Measurements from ENCODE around the gene PDE11A. TPM values are rescaled to one million over a fixed set of nuclear protein-coding genes. Genes with fewer than 3 reads are reported as not detected.

PDE11A gene
- total RNA-seq, 4 donors from 2014 or later = under 0.01 to 0.58 (median under 0.01) TPM; not detected in 1

DNA sequence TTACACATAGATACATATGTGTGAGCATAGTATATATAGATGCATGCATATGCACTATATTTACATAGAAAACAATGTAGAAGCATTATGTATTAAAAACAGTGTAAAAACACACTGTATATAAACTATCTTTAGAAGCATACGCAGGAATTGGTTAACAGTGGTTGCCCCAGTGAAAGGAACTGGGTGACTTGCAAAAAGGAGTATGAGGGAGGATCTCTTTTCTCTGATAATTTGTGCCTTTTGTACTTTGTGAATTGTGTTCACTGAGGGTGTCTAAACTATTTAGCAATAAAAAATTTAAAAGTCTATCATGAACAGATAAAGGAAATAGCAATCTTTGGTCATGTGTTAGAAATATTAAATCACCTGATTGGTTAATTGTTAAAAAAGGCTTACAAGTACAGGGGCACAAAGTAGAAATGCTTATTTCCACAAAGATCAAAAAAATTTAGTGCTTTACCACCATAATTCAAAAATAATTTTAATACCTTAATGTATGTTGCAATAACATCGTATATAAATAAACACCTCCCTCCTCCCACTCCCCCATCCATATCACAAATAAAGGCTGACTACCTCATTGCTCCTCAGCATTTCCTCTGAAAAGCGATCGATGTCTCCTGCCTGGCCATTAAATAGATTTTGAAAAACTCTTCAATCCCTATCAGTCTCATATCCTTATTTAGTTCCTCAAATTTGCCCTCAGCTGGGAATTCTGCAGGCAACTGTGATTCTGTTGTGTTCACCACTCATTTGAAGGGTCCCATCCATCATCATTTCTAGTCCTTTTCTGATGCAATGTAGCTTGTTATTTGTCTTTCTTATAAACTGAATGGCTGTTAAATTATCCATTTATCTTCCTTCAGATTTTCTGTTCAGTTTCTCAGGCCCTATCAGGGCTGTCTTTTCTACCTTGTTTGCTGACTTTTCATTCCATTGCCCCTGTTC lies 422.7 kb downstream of the PDE11A start:
- WGBS = 79% methylated on average over 4 of the region's 4 CpGs

GRCh38 chr2:177646791-177647190 lies 425.8 kb downstream of the PDE11A start:
- no peaks in the 10 kb centered on the region for H3K27me3 ChIP-seq
- intact Hi-C loops (cut with DNase I) = no loop called here
- no peak overlapping the region for H3K27ac ChIP-seq (replicated peaks in 1 of 4)
- TF ChIP-seq POLR2A (IDR thresholded peaks at IDR 0.05; ENCODE audit: low read depth) = no peak
- TF ChIP-seq POLR2AphosphoS5 (IDR thresholded peaks at IDR 0.05) = no peak
- TF ChIP-seq EP300 (IDR thresholded peaks at IDR 0.05) = no peak
- no peak for TF ChIP-seq CTCF (IDR thresholded peaks at IDR 0.05)
- no peak overlapping the region for H3K4me3 ChIP-seq
- no peaks in the 10 kb centered on the region for H3K36me3 ChIP-seq
- DNase-seq (ENCODE audit: extremely low spot score) = no peak
- no peaks in the 10 kb centered on the region for H3K4me1 ChIP-seq
- WGBS = 32% methylated on average over 1 of the region's 1 CpG
- H3K9me3 ChIP-seq = no peaks in the 10 kb centered on the region

More for the DNA sequence above, 422.7 kb downstream of the PDE11A start:
- H3K27me3 ChIP-seq = no peaks in the 10 kb centered on the region
- no peak for DNase-seq (ENCODE audit: extremely low spot score)
- H3K27ac ChIP-seq (replicated peaks in 1 of 4) = no peak overlapping the region
- no peaks in the 10 kb centered on the region for H3K9me3 ChIP-seq
- TF ChIP-seq CTCF (IDR thresholded peaks at IDR 0.05) (no peak), POLR2A (IDR thresholded peaks at IDR 0.05; ENCODE audit: low read depth) (no peak), POLR2AphosphoS5 (IDR thresholded peaks at IDR 0.05) (no peak), EP300 (IDR thresholded peaks at IDR 0.05) (no peak)
- H3K4me1 ChIP-seq = no peaks in the 10 kb centered on the region
- no peaks in the 10 kb centered on the region for H3K36me3 ChIP-seq
- intact Hi-C loops (cut with DNase I) = no loop called here
- no peak overlapping the region for H3K4me3 ChIP-seq

- Histone ChIP-seq H3K27ac (replicated peaks in 1 of 4) (no peak overlapping the region), H3K36me3 (no peaks in the 10 kb centered on the region), H3K4me3 (no peak overlapping the region), H3K9me3 (no peaks in the 10 kb centered on the region), H3K4me1 (no peaks in the 10 kb centered on the region), H3K27me3 (no peaks in the 10 kb centered on the region)
- TF ChIP-seq EP300 (IDR thresholded peaks at IDR 0.05) (no peak), CTCF (IDR thresholded peaks at IDR 0.05) (no peak), POLR2AphosphoS5 (IDR thresholded peaks at IDR 0.05) (no peak), POLR2A (IDR thresholded peaks at IDR 0.05; ENCODE audit: low read depth) (no peak)
- intact Hi-C loops (cut with DNase I) = no loop called here
- no peak for DNase-seq (ENCODE audit: extremely low spot score)
Observed at GRCh38 chr2:177646241-177646640, 426.3 kb downstream of the PDE11A start.

DNA sequence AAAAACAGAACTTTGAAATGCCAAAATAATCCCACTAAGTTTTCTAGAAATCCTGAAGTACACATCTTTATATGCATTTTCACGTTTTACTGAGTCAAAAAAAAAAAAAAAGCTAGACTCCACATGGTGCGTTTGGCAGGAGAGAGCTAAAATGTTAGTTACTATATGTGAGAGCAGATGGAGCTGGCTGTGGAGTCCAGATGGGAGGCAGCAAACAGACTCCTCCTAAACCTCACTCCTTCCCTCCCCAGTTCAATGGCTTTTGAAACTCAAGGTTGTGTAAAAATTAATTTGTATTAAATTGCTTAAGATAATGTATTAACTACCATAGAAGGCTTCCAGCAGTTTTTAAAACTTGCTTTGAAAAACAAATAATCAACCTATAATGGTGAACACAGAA lies 431.2 kb downstream of the PDE11A start:
- WGBS = 41% methylated on average over 2 of the region's 2 CpGs
- no peak overlapping the region for H3K27ac ChIP-seq (replicated peaks in 1 of 4)
- H3K9me3 ChIP-seq = no peaks in the 10 kb centered on the region
- TF ChIP-seq EP300 (IDR thresholded peaks at IDR 0.05) (no peak), CTCF (IDR thresholded peaks at IDR 0.05) (no peak), POLR2A (IDR thresholded peaks at IDR 0.05; ENCODE audit: low read depth) (no peak), POLR2AphosphoS5 (IDR thresholded peaks at IDR 0.05) (no peak)
- intact Hi-C loops (cut with DNase I) = no loop called here
- no peaks in the 10 kb centered on the region for H3K4me1 ChIP-seq
- no peaks in the 10 kb centered on the region for H3K27me3 ChIP-seq
- H3K4me3 ChIP-seq = no peak overlapping the region
- no peak for DNase-seq (ENCODE audit: extremely low spot score)
- no peaks in the 10 kb centered on the region for H3K36me3 ChIP-seq
